MM.1S (cell line): ENCODE results near the gene SRRM4.

ENCODE experiments used
- DNase-seq: peaks from one replicate; pipeline ENCODE4 v3.0.0-alpha.2; 2015
- H2AFZ ChIP-seq: fragments of 300-600 bp; sonication (generic); 2 replicates; pipeline ENCODE4 v1.6.0; 2016; ENCODE audit warnings: antibody characterized with exemption, low read length
- H3F3A ChIP-seq: fragments of 300-600 bp; sonication (generic); 2 replicates; pipeline ENCODE4 v1.6.1; 2016; ENCODE audit warnings: mild to moderate bottlenecking, antibody characterized with exemption, low read length, moderate library complexity, mixed read lengths; ENCODE audit not compliant: insufficient read depth
- H3K27ac ChIP-seq: fragments of 300-600 bp; sonication (generic); 2 replicates; pipeline ENCODE4 v1.5.1; 2016; ENCODE audit warnings: mild to moderate bottlenecking, low read length
- H3K27me3 ChIP-seq: fragments of 300-600 bp; sonication (generic); replicated peaks from 2 replicates; pipeline ENCODE4 v1.6.0; 2016; ENCODE audit warnings: low read length; ENCODE audit not compliant: insufficient read depth
- H3K36me3 ChIP-seq: fragments of 300-600 bp; sonication (generic); replicated peaks from 2 replicates; pipeline ENCODE4 v1.6.1; 2016; ENCODE audit warnings: mild to moderate bottlenecking, low read length, mixed read lengths; ENCODE audit not compliant: insufficient read depth
- H3K4me1 ChIP-seq: fragments of 300-600 bp; sonication (generic); 2 replicates; pipeline ENCODE4 v1.6.1; 2016; ENCODE audit warnings: low read length, mixed read lengths
- H3K4me2 ChIP-seq: fragments of 300-600 bp; sonication (generic); 2 replicates; pipeline ENCODE4 v1.6.0; 2016; ENCODE audit warnings: low read depth, low read length
- H3K4me3 ChIP-seq: fragments of 300-600 bp; sonication (generic); 2 replicates; pipeline ENCODE4 v1.5.1; 2016; ENCODE audit warnings: low read length, mixed read lengths
- H3K79me2 ChIP-seq: fragments of 300-600 bp; sonication (generic); 2 replicates; pipeline ENCODE4 v1.6.1; 2016; ENCODE audit warnings: mixed run types, low read length, mixed read lengths
- H3K9ac ChIP-seq: fragments of 300-600 bp; sonication (generic); 2 replicates; pipeline ENCODE4 v1.6.1; 2016; ENCODE audit warnings: low read length, mixed read lengths
- H3K9me2 ChIP-seq: fragments of 300-600 bp; sonication (generic); replicated peaks from 2 replicates; pipeline ENCODE4 v1.6.1; 2016; ENCODE audit warnings: mild to moderate bottlenecking, low read length, mixed read lengths; ENCODE audit not compliant: insufficient read depth
- H3K9me3 ChIP-seq: fragments of 300-600 bp; sonication (generic); replicated peaks from 2 replicates; pipeline ENCODE4 v1.6.1; 2016; ENCODE audit warnings: mild to moderate bottlenecking, low read length, mixed read lengths; ENCODE audit not compliant: insufficient read depth
- H4K20me1 ChIP-seq: fragments of 300-600 bp; sonication (generic); 2 replicates; pipeline ENCODE4 v1.6.1; 2016; ENCODE audit warnings: mild to moderate bottlenecking, low read length, moderate library complexity, mixed read lengths; ENCODE audit not compliant: insufficient read depth
- CTCF ChIP-seq: fragments of 300-600 bp; sonication (generic); IDR thresholded peaks from 2 replicates; pipeline ENCODE4 v1.5.1; 2016; ENCODE audit warnings: antibody characterized with exemption, low read length, mixed read lengths
- EZH2 ChIP-seq: fragments of 300-600 bp; sonication (generic); optimal IDR thresholded peaks from 2 replicates; pipeline ENCODE3; 2017; ENCODE audit warnings: low read depth, mild to moderate bottlenecking, antibody characterized with exemption, low read length, mixed read lengths
- EZH2phosphoT487 ChIP-seq: fragments of 300-600 bp; sonication (generic); IDR thresholded peaks from 2 replicates; pipeline ENCODE4 v1.6.1; 2018; ENCODE audit warnings: antibody characterized with exemption, low read length

SRRM4 gene

GRCh38 chr12:119176267-119177055 lies 195.1 kb downstream of the SRRM4 start:
- Histone ChIP-seq H3K9ac (no peak overlapping the region), H3F3A (no peaks in the 10 kb centered on the region), H3K4me2 (no peak overlapping the region), H3K27ac (no peak overlapping the region), H3K9me2 (no peaks in the 10 kb centered on the region), H3K4me3 (no peak overlapping the region), H2AFZ (no peak overlapping the region), H3K79me2 (no peaks in the 10 kb centered on the region), H3K27me3 (no peaks in the 10 kb centered on the region), H3K9me3 (no peaks in the 10 kb centered on the region), H3K4me1 (no peaks in the 10 kb centered on the region), H3K36me3 (no peaks in the 10 kb centered on the region), H4K20me1 (no peaks in the 10 kb centered on the region)
- TF ChIP-seq EZH2 (no peak), CTCF (no peak), EZH2phosphoT487 (no peak)
- DNase-seq, result no peak

- no peak overlapping the region for H2AFZ ChIP-seq
- H3K4me3 ChIP-seq, result no peak overlapping the region
- H3K79me2 ChIP-seq, result no peaks in the 10 kb centered on the region
- H3K27me3 ChIP-seq, result no peaks in the 10 kb centered on the region
- H3F3A ChIP-seq, result no peaks in the 10 kb centered on the region
- no peaks in the 10 kb centered on the region for H3K36me3 ChIP-seq
- no peaks in the 10 kb centered on the region for H3K9me3 ChIP-seq
- no peaks in the 10 kb centered on the region for H4K20me1 ChIP-seq
- no peak overlapping the region for H3K27ac ChIP-seq
- no peak overlapping the region for H3K4me2 ChIP-seq
- no peak for DNase-seq
- H3K9ac ChIP-seq, result no peak overlapping the region
- TF ChIP-seq EZH2phosphoT487, result no peak
- TF ChIP-seq CTCF, result no peak
- no peak for TF ChIP-seq EZH2
- no peaks in the 10 kb centered on the region for H3K4me1 ChIP-seq
- no peaks in the 10 kb centered on the region for H3K9me2 ChIP-seq
Measured at GRCh38 chr12:119177056-119177325, 195.7 kb downstream of the SRRM4 start.

- DNase-seq, result no peak
- H3K9me3 ChIP-seq, result no peaks in the 10 kb centered on the region
- H3K4me1 ChIP-seq, result no peaks in the 10 kb centered on the region
- H3K79me2 ChIP-seq, result no peaks in the 10 kb centered on the region
- H3F3A ChIP-seq, result no peaks in the 10 kb centered on the region
- H3K27me3 ChIP-seq, result no peaks in the 10 kb centered on the region
- no peaks in the 10 kb centered on the region for H3K9me2 ChIP-seq
- no peak overlapping the region for H3K27ac ChIP-seq
- no peak overlapping the region for H2AFZ ChIP-seq
- no peak for TF ChIP-seq CTCF
- no peak for TF ChIP-seq EZH2
- TF ChIP-seq EZH2phosphoT487, result no peak
- no peak overlapping the region for H3K4me3 ChIP-seq
- no peaks in the 10 kb centered on the region for H3K36me3 ChIP-seq
- H4K20me1 ChIP-seq, result no peaks in the 10 kb centered on the region
- no peak overlapping the region for H3K4me2 ChIP-seq
- H3K9ac ChIP-seq, result no peak overlapping the region
Measured at GRCh38 chr12:119177724-119178380, 196.5 kb downstream of the SRRM4 start.
